Upper lobe of left lung (tissue), 6 donors: ENCODE measurements around the gene TMPRSS7. TPM values are rescaled to one million over a fixed set of nuclear protein-coding genes. Genes with fewer than 3 reads are reported as not detected.

Source experiments
- ATAC-seq, 2 donors: fragments of 200-7000 bp; cut with Tn5 transposase; one replicate each; pipeline ENCODE4 v1.9.1; 2022; ENCODE audit warnings: mild to moderate bottlenecking in 2 of 2, moderate library complexity in 2 of 2; ENCODE audit not compliant: low FRiP score in 2 of 2
- DNase-seq, 2 donors: peaks; one replicate each; pipeline ENCODE4 v3.0.0-alpha.2; 2019 to 2020
- H3K27ac ChIP-seq, 4 donors: fragments of 200-600 bp; sonication (generic); one replicate each; pipeline ENCODE4 v1.5.1; 2016 to 2019
- H3K27me3 ChIP-seq, 4 donors: fragments of 200-600 bp; sonication (generic); one replicate each; pipeline ENCODE4 v1.5.1; 2017 to 2019
- H3K36me3 ChIP-seq, 4 donors: fragments of 200-600 bp; sonication (generic); one replicate each; pipeline ENCODE4 v1.5.1; 2016 to 2019
- H3K4me1 ChIP-seq, 4 donors: fragments of 200-600 bp; sonication (generic); one replicate each; pipeline ENCODE4 v1.5.1; 2018 to 2019
- H3K4me3 ChIP-seq, 4 donors: fragments of 200-600 bp; sonication (generic); one replicate each; pipeline ENCODE4 v1.5.1; 2017 to 2019; ENCODE audit warnings: mild to moderate bottlenecking in 2 of 4, moderate library complexity in 1 of 4
- H3K9me3 ChIP-seq, 4 donors: fragments of 200-600 bp; sonication (generic); one replicate each; pipeline ENCODE4 v1.5.1; 2018 to 2019
- CTCF ChIP-seq, 6 experiments: fragments of 450-650 bp in 4 of 6; fragments of 200-600 bp in 2 of 6; sonication (generic) in 2 of 6; IDR thresholded peaks; one replicate each; pipeline ENCODE4 v1.5.1; 2016 to 2019; ENCODE audit warnings: antibody characterized with exemption in 6 of 6
- EP300 ChIP-seq, 4 donors: sonication (generic); formaldehyde crosslinking; IDR thresholded peaks; one replicate each; pipeline ENCODE4 v1.5.1; 2017; ENCODE audit warnings: antibody characterized with exemption in 4 of 4, control low read depth in 2 of 4
- POLR2A ChIP-seq, 4 donors: fragments of 450-650 bp; IDR thresholded peaks; one replicate each; pipeline ENCODE4 v1.5.1; 2016 to 2017; ENCODE audit warnings: antibody characterized with exemption in 4 of 4, mild to moderate bottlenecking in 2 of 4
- POLR2AphosphoS5 ChIP-seq, 2 donors: sonication (generic); formaldehyde crosslinking; IDR thresholded peaks; one replicate each; pipeline ENCODE4 v1.5.1; 2017; ENCODE audit warnings: antibody characterized with exemption in 2 of 2
- whole genome bisulfite sequencing, 2 donors: methylation state at CpG; one replicate each; pipeline ENCODE4 v1.1.5; 2017 to 2018; 5-methylcytosine and 5-hydroxymethylcytosine counted together
- total RNA-seq, 6 donors: library from RNA; depleted of rRNA in 4 of 6; stranded (reverse); fragments of >200 nt in 4 of 6; gene quantifications; one replicate each; pipeline versions ENCODE4 v1.1.0 to v1.2.1, GENCODE V29; 2016 to 2021
- donor health status: DM: no; HTN: no; CAD: no; lungs with moderate emphysema.
- donor health status: DM: no; HTN: yes; CAD: no; lungs with severe emphysema.

Gene TMPRSS7
- total RNA-seq, 6 donors from 2014 or later, result 0.15 to 0.39 (median 0.29) TPM; not detected in 3

DNA sequence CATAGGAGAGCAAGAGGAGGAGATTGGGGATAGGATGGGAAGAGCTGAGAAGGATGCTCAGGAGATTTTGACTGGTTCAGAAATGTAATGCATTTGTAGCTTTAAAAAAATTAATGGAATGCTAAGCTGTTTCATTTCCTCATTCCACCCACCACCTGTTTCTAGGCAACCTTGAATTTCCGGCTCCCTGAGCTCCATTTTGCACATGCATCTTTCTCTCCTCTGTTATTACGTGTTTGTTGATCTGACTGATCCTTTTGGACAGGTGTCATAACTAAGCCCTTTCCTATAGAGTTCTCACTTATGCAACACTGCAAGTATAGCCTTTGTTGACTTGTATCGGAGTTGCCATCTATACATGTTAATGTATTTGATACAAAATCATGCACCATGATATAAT lies 4.3 kb downstream of the TMPRSS7 start:
- Histone ChIP-seq H3K27ac (no peak overlapping the region), H3K36me3 (no peaks in the 10 kb centered on the region), H3K9me3 (no peaks in the 10 kb centered on the region), H3K27me3 (no peaks in the 10 kb centered on the region), H3K4me3 (no peak overlapping the region), H3K4me1 (peaks cover 0 to 7% (median 2%) of the 10 kb centered on the region in 4 donors)
- DNase-seq (no peak), ATAC-seq (no peak)
- TF ChIP-seq POLR2AphosphoS5 (IDR thresholded peaks at IDR 0.05) (no peak), POLR2A (IDR thresholded peaks at IDR 0.05) (no peak)
- WGBS, 2 donors, result 59 to 72% methylated on average over 3 of the region's 3 CpGs

- DNase-seq (no peak), ATAC-seq (no peak)
- no peaks in the 10 kb centered on the region for H3K36me3 ChIP-seq
- H3K4me3 ChIP-seq, result no peak overlapping the region
- TF ChIP-seq POLR2A (IDR thresholded peaks at IDR 0.05), result no peak
- TF ChIP-seq CTCF (IDR thresholded peaks at IDR 0.05), result no peak
- TF ChIP-seq EP300 (IDR thresholded peaks at IDR 0.05), result no peak
- TF ChIP-seq POLR2AphosphoS5 (IDR thresholded peaks at IDR 0.05), result no peak
- no peaks in the 10 kb centered on the region for H3K27me3 ChIP-seq
- H3K27ac ChIP-seq, result no peak overlapping the region
- no peaks in the 10 kb centered on the region for H3K9me3 ChIP-seq
- H3K4me1 ChIP-seq, result peaks cover 0 to 8% (median 3%) of the 10 kb centered on the region in 4 donors
Observed at GRCh38 chr3:112041321-112041720, 6.8 kb downstream of the TMPRSS7 start.

- no peak overlapping the region for H3K27ac ChIP-seq
- DNase-seq, result no peak
Observed at GRCh38 chr3:112042842-112043280, 8.3 kb downstream of the TMPRSS7 start.

DNA sequence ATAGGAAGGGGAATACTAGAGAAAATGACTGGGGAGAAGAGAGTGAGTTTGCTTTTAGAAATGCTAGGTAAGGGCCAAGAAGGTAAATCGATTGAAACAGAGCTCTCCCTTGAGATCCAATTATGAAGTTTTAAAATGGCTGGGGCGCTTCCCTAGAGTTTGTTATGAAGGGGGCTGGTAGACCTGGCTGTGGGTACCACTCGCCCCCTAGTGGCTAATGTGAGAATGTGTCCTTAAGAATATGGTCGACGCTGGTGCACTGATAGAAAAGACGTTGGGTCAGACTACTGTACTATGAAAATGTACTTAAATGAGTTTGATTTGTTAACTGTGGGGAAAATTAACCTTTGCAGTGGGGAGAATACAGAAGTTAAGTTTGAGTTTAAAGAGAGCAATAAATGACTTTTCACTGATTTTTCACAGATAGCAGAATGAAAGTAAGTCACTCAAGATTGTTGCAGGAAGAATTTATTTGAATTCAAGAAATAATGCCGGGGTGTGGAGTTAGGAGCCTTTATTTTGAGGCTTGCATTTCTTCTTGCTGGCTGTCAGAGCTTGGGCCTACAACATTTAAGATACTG lies 9.2 kb downstream of the TMPRSS7 start:
- peak in 1 of 2 donors; percentile 57 for DNase-seq
- no peak overlapping the region for H3K27ac ChIP-seq
- peak; percentile 88 to 90 for ATAC-seq

More at GRCh38 chr3:112042842-112043280, 8.3 kb downstream of the TMPRSS7 start:
- no peaks in the 10 kb centered on the region for H3K9me3 ChIP-seq
- no peaks in the 10 kb centered on the region for H3K36me3 ChIP-seq
- no peaks in the 10 kb centered on the region for H3K27me3 ChIP-seq
- no peak for TF ChIP-seq POLR2AphosphoS5 (IDR thresholded peaks at IDR 0.05)
- no peak for TF ChIP-seq POLR2A (IDR thresholded peaks at IDR 0.05)
- TF ChIP-seq EP300 (IDR thresholded peaks at IDR 0.05), result no peak
- TF ChIP-seq CTCF (IDR thresholded peaks at IDR 0.05), result no peak
- WGBS, 2 donors, result 67 to 82% methylated on average over 6 of the region's 6 CpGs
- peak in 1 of 2 donors; percentile 25 for ATAC-seq
- H3K4me3 ChIP-seq, result no peak overlapping the region
- H3K4me1 ChIP-seq, result peaks cover 0 to 8% (median 3%) of the 10 kb centered on the region in 4 donors

DNA sequence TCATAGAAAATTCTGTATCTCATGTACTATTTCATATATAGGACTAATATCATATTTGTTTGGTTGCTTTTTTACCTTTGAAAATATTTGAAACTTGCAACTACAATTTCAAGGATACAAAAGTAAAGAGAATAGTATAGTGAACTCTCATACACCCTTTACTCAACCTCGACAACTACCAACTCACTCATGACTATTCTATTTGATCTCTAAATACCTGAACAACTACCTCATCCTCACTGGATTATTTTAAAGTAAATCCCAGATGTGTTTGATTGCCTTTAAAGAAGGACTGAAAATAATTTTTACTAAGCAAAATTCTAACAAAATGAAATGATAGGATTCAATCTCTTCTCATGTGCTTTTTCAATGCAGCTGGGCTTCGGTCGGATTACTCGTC lies 12.1 kb downstream of the TMPRSS7 start:
- peaks cover 0 to 8% (median 3%) of the 10 kb centered on the region in 4 donors for H3K4me1 ChIP-seq
- no peaks in the 10 kb centered on the region for H3K36me3 ChIP-seq
- 67 to 69% methylated on average over 4 of the region's 4 CpGs for WGBS, 2 donors
- H3K27ac ChIP-seq, result no peak overlapping the region
- no peaks in the 10 kb centered on the region for H3K9me3 ChIP-seq
- DNase-seq, result no peak
- TF ChIP-seq POLR2A (IDR thresholded peaks at IDR 0.05), result no peak
- no peak for TF ChIP-seq POLR2AphosphoS5 (IDR thresholded peaks at IDR 0.05)
- no peak for TF ChIP-seq EP300 (IDR thresholded peaks at IDR 0.05)
- no peak for TF ChIP-seq CTCF (IDR thresholded peaks at IDR 0.05)
- H3K27me3 ChIP-seq, result no peaks in the 10 kb centered on the region
- H3K4me3 ChIP-seq, result no peak overlapping the region
- no peak for ATAC-seq

More for the DNA sequence above, 9.2 kb downstream of the TMPRSS7 start:
- 5 to 7% methylated on average over 7 of the region's 7 CpGs for WGBS, 2 donors
- H3K9me3 ChIP-seq, result no peaks in the 10 kb centered on the region
- peak; percentile 47 to 76 (median 68) for TF ChIP-seq CTCF (IDR thresholded peaks at IDR 0.05)
- no peak for TF ChIP-seq POLR2AphosphoS5 (IDR thresholded peaks at IDR 0.05)
- no peak for TF ChIP-seq POLR2A (IDR thresholded peaks at IDR 0.05)
- H3K36me3 ChIP-seq, result no peaks in the 10 kb centered on the region
- no peak overlapping the region for H3K4me3 ChIP-seq
- H3K4me1 ChIP-seq, result peaks cover 0 to 8% (median 3%) of the 10 kb centered on the region in 4 donors
- H3K27me3 ChIP-seq, result no peaks in the 10 kb centered on the region
